Measurements from ENCODE around the gene PPARG.
"Not testable (repeated sequence)": the region's sequence is repeated elsewhere in the genome, so short reads cannot be mapped to it uniquely, and the experiment has no call there.

Gene PPARG

GRCh38 chr3:12279591-12280326 is 9.1 kb upstream of the PPARG start:
- DNase-seq (ENCODE audit: low spot score), result no peak

GRCh38 chr3:12280357-12280806 is 8.5 kb upstream of the PPARG start:
- DNase-seq (ENCODE audit: low spot score), result no peak

- no peak for DNase-seq (ENCODE audit: low spot score)
Observed at GRCh38 chr3:12284591-12284990, 4.3 kb upstream of the PPARG start.

- no peak for DNase-seq (ENCODE audit: low spot score)
Observed at GRCh38 chr3:12285003-12285555, 3.8 kb upstream of the PPARG start.

- not testable (repeated sequence) for DNase-seq (ENCODE audit: low spot score)
Observed at GRCh38 chr3:12285779-12286178, 3.1 kb upstream of the PPARG start.

- no peak for DNase-seq (ENCODE audit: low spot score)
Observed at GRCh38 chr3:12286504-12286903, 2.4 kb upstream of the PPARG start.

- no peak for DNase-seq (ENCODE audit: low spot score)
Observed at GRCh38 chr3:12286927-12287726, 1.7 kb upstream of the PPARG start.

- peak; percentile 17 for DNase-seq (ENCODE audit: low spot score)
Observed at GRCh38 chr3:12287727-12288181, 1.1 kb upstream of the PPARG start.

- no peak for DNase-seq (ENCODE audit: low spot score)
Observed at GRCh38 chr3:12289524-12289923, 654 bp downstream of the PPARG start.

- DNase-seq (ENCODE audit: low spot score), result no peak
Observed at GRCh38 chr3:12292770-12293169, 3.9 kb downstream of the PPARG start.

- peak; percentile 49 for DNase-seq (ENCODE audit: low spot score)
Observed at GRCh38 chr3:12294885-12295580, 6.2 kb downstream of the PPARG start.

GRCh38 chr3:12296511-12296910 is 7.6 kb downstream of the PPARG start:
- DNase-seq (ENCODE audit: low spot score), result no peak

GRCh38 chr3:12299026-12299425 is 10.2 kb downstream of the PPARG start:
- no peak for DNase-seq (ENCODE audit: low spot score)

GRCh38 chr3:12300137-12300536 is 11.3 kb downstream of the PPARG start:
- DNase-seq (ENCODE audit: low spot score), result no peak

- DNase-seq (ENCODE audit: low spot score), result no peak
Observed at GRCh38 chr3:12301031-12301430, 12.2 kb downstream of the PPARG start.

GRCh38 chr3:12301513-12301912 is 12.6 kb downstream of the PPARG start:
- DNase-seq (ENCODE audit: low spot score), result no peak

- DNase-seq (ENCODE audit: low spot score), result no peak
Observed at GRCh38 chr3:12302564-12302963, 13.7 kb downstream of the PPARG start.

- DNase-seq (ENCODE audit: low spot score), result peak; percentile 72
Observed at GRCh38 chr3:12303534-12303933, 14.7 kb downstream of the PPARG start.

- no peak for DNase-seq (ENCODE audit: low spot score)
Observed at GRCh38 chr3:12303993-12304392, 15.1 kb downstream of the PPARG start.

- DNase-seq (ENCODE audit: low spot score), result no peak
Observed at GRCh38 chr3:12307136-12307535, 18.3 kb downstream of the PPARG start.

- peak; percentile 26 for DNase-seq (ENCODE audit: low spot score)
Observed at GRCh38 chr3:12308517-12308916, 19.6 kb downstream of the PPARG start.

GRCh38 chr3:12309716-12310115 is 20.8 kb downstream of the PPARG start:
- no peak for DNase-seq (ENCODE audit: low spot score)
